IMR-90 (cell line): ENCODE measurements around the gene RPH3AL. TPM values are rescaled to one million over a fixed set of nuclear protein-coding genes. Genes with fewer than 3 reads are reported as not detected.

ENCODE experiments used
- ATAC-seq: fragments of 200-7000 bp; cut with Tn5 transposase; 2 replicates; pipeline ENCODE4 v1.9.1; 2020; ENCODE audit warnings: low read depth, mild to moderate bottlenecking, moderate library complexity
- BruUV-seq: library from RNA; stranded (reverse); fragments of 400-500 nt; replicated peaks from 2 replicates; lab custom pipeline; 2021; lab: Mats Ljungman, UMichigan
- CTCF ChIA-PET: fragments of 300-600 bp; formaldehyde crosslinking; extraction: SDS; loops from one replicate; lab custom pipeline; 2021; ENCODE audit warnings: antibody characterized with exemption; lab: Yijun Ruan, JAX
- POLR2A ChIA-PET: fragments of 300-600 bp; sonication (Branson Sonifier 250); formaldehyde crosslinking; loops from one replicate; lab custom pipeline; 2022; ENCODE audit warnings: antibody characterized with exemption; ENCODE audit not compliant: unreplicated experiment; lab: Charles Lee
- DNase-seq: peaks from one replicate; pipeline ENCODE4 v3.0.0; 2013
- H2AFZ ChIP-seq: replicated peaks from 2 replicates; pipeline ENCODE3; 2013; ENCODE audit warnings: low read length, mild to moderate bottlenecking; ENCODE audit not compliant: poor library complexity
- H2AK5ac ChIP-seq: 2 replicates; pipeline ENCODE4 v1.6.1; 2013; ENCODE audit warnings: low read depth, low read length, inconsistent platforms
- H2AK9ac ChIP-seq: replicated peaks from 2 replicates; pipeline ENCODE3; 2013; ENCODE audit warnings: mild to moderate bottlenecking, low read depth, low read length, moderate library complexity; ENCODE audit not compliant: poor library complexity
- H2BK120ac ChIP-seq: 2 replicates; pipeline ENCODE4 v1.6.1; 2013; ENCODE audit warnings: low read depth, low read length, inconsistent platforms
- H2BK15ac ChIP-seq: 3 replicates; pipeline ENCODE4 v1.6.1; 2013; ENCODE audit warnings: low read depth, low read length, inconsistent platforms
- H2BK20ac ChIP-seq: 2 replicates; pipeline ENCODE4 v1.6.1; 2013; ENCODE audit warnings: low read depth, mild to moderate bottlenecking, inconsistent platforms, low read length, moderate library complexity
- H2BK5ac ChIP-seq: 2 replicates; pipeline ENCODE4 v1.6.1; 2013; ENCODE audit warnings: mild to moderate bottlenecking, low read depth, low read length, inconsistent platforms; ENCODE audit not compliant: poor library complexity, severe bottlenecking
- H3K14ac ChIP-seq: replicated peaks from 2 replicates; pipeline ENCODE4 v1.6.1; 2013; ENCODE audit warnings: low read depth, low read length, inconsistent platforms
- H3K18ac ChIP-seq: 2 replicates; pipeline ENCODE4 v1.6.1; 2013; ENCODE audit warnings: low read depth, low read length, control low read depth
- H3K23ac ChIP-seq: 2 replicates; pipeline ENCODE4 v1.6.1; 2013; ENCODE audit warnings: low read depth, low read length, inconsistent platforms
- H3K27ac ChIP-seq: 2 replicates; pipeline ENCODE4 v1.5.1; 2013; ENCODE audit warnings: mild to moderate bottlenecking, control low read depth, low read length; ENCODE audit not compliant: insufficient read depth
- H3K27me3 ChIP-seq: 2 replicates; pipeline ENCODE4 v1.6.1; 2013; ENCODE audit warnings: low read length; ENCODE audit not compliant: control insufficient read depth, insufficient read depth
- H3K36me3 ChIP-seq: 2 replicates; pipeline ENCODE4 v1.6.1; 2013; ENCODE audit warnings: low read length, mixed read lengths; ENCODE audit not compliant: control insufficient read depth, insufficient read depth
- H3K4ac ChIP-seq: 2 replicates; pipeline ENCODE4 v1.6.1; 2013; ENCODE audit warnings: low read depth, low read length, inconsistent platforms
- H3K4me1 ChIP-seq: 2 replicates; pipeline ENCODE4 v1.6.1; 2013; ENCODE audit warnings: low read length, mixed read lengths; ENCODE audit not compliant: control insufficient read depth, insufficient read depth
- H3K4me2 ChIP-seq: 2 replicates; pipeline ENCODE4 v1.6.1; 2013; ENCODE audit warnings: low read depth, mild to moderate bottlenecking, control low read depth, low read length, moderate library complexity
- H3K4me3 ChIP-seq: 2 replicates; pipeline ENCODE4 v1.5.1; 2013; ENCODE audit warnings: low read depth, mild to moderate bottlenecking, control low read depth, low read length, moderate library complexity; ENCODE audit not compliant: insufficient read depth
- H3K56ac ChIP-seq: 2 replicates; pipeline ENCODE4 v1.6.1; 2013; ENCODE audit warnings: low read length, inconsistent platforms; ENCODE audit not compliant: insufficient read depth; ENCODE audit errors: extremely low read depth
- H3K79me1 ChIP-seq, 2 experiments: 2 replicates each; pipeline ENCODE4 v1.6.1; 2013; ENCODE audit warnings: low read length in 2 of 2, inconsistent platforms in 1 of 2, low read depth in 1 of 2
- H3K9ac ChIP-seq: 2 replicates; pipeline ENCODE4 v1.6.1; 2013; ENCODE audit warnings: low read depth, low read length, control low read depth
- H3K9me1 ChIP-seq: 2 replicates; pipeline ENCODE4 v1.6.1; 2013; ENCODE audit warnings: low read length, inconsistent platforms; ENCODE audit not compliant: insufficient read depth
- H3K9me3 ChIP-seq: 2 replicates; pipeline ENCODE4 v1.6.1; 2013; ENCODE audit warnings: low read length; ENCODE audit not compliant: control insufficient read depth, insufficient read depth
- H4K20me1 ChIP-seq: 2 replicates; pipeline ENCODE4 v1.6.1; 2013; ENCODE audit warnings: low read length, inconsistent platforms; ENCODE audit not compliant: insufficient read depth
- H4K5ac ChIP-seq: 2 replicates; pipeline ENCODE4 v1.6.1; 2013; ENCODE audit warnings: mild to moderate bottlenecking, low read depth, low read length, control low read depth
- H4K8ac ChIP-seq, 2 experiments: 2 replicates each; pipeline ENCODE4 v1.6.1; 2013; ENCODE audit warnings: low read depth in 2 of 2, low read length in 2 of 2, control low read depth in 1 of 2, inconsistent platforms in 1 of 2
- H4K91ac ChIP-seq: 2 replicates; pipeline ENCODE4 v1.6.1; 2013; ENCODE audit warnings: low read depth, low read length, inconsistent platforms; ENCODE audit not compliant: insufficient read depth
- CTCF ChIP-seq: conservative IDR thresholded peaks from 2 replicates; pipeline ENCODE4 v1.5.1; 2012; ENCODE audit warnings: mild to moderate bottlenecking, low read depth, low read length, improper control_type of control experiment
- MAFK ChIP-seq: IDR thresholded peaks from 2 replicates; pipeline ENCODE4 v1.6.1; 2012; ENCODE audit warnings: low read depth, low read length, improper control_type of control experiment
- MXI1 ChIP-seq: IDR thresholded peaks from 2 replicates; pipeline ENCODE4 v1.6.1; 2012; ENCODE audit warnings: low read depth, mild to moderate bottlenecking, low read length, moderate library complexity, borderline replicate concordance
- NFE2L2 ChIP-seq: fragments of 150-350 bp; IDR thresholded peaks from 2 replicates; pipeline ENCODE4 v1.6.1; 2016; ENCODE audit warnings: low read depth, mild to moderate bottlenecking, low read length
- WGBS, 2 experiments: methylation state at CpG; one replicate each; pipeline versions ENCODE4 v1.1.5 to v1.1.7; 2013; ENCODE audit warnings: missing lambda C conversion rate in 2 of 2; ENCODE audit not compliant: insufficient read length in 1 of 2; ENCODE audit errors: extremely low coverage in 2 of 2; 5-methylcytosine and 5-hydroxymethylcytosine counted together
- dilution Hi-C: fragments of 300-500 bp; cut with HindIII; formaldehyde crosslinking; loops from one replicate; pipeline ENCODE4 v1.14.3; 2018; ENCODE audit warnings: low sequenced_read_pairs; ENCODE audit not compliant: unreplicated experiment
- in situ Hi-C: fragments of 300-500 bp; cut with MboI; formaldehyde crosslinking; loops from 3 replicates; pipeline ENCODE4 v1.14.3; 2019; ENCODE audit warnings: low sequenced_read_pairs, inconsistent platforms, mixed read lengths
- intact Hi-C: fragments of 100-400 bp; cut with micrococcal nuclease; formaldehyde crosslinking; loops from 2 replicates; pipeline ENCODE4 v1.10.0; 2022
- polyA plus RNA-seq, 3 experiments: library from polyadenylated mRNA; depleted of rRNA; stranded (reverse); fragments of >200 nt; gene quantifications; 2 replicates each; pipeline ENCODE4 v1.2.3, GENCODE V29; 2012; ENCODE audit warnings: low replicate concordance in 1 of 3
- total RNA-seq: library from RNA; depleted of rRNA; stranded (reverse); fragments of >200 nt; gene quantifications from 2 replicates; pipeline ENCODE4 v1.2.3, GENCODE V29; 2012
- TF ChIP-seq, protein P1 (sequence below): fragments of 150-350 bp; IDR thresholded peaks from 2 replicates; pipeline ENCODE4 v1.6.1; 2016; ENCODE audit warnings: low read depth, mild to moderate bottlenecking, low read length, moderate library complexity, borderline replicate concordance

The RPH3AL gene
- total and polyA plus RNA-seq, 2 of the 4 experiments (the other 2 are of a cell fraction), result 1.8 to 2.5 TPM

DNA sequence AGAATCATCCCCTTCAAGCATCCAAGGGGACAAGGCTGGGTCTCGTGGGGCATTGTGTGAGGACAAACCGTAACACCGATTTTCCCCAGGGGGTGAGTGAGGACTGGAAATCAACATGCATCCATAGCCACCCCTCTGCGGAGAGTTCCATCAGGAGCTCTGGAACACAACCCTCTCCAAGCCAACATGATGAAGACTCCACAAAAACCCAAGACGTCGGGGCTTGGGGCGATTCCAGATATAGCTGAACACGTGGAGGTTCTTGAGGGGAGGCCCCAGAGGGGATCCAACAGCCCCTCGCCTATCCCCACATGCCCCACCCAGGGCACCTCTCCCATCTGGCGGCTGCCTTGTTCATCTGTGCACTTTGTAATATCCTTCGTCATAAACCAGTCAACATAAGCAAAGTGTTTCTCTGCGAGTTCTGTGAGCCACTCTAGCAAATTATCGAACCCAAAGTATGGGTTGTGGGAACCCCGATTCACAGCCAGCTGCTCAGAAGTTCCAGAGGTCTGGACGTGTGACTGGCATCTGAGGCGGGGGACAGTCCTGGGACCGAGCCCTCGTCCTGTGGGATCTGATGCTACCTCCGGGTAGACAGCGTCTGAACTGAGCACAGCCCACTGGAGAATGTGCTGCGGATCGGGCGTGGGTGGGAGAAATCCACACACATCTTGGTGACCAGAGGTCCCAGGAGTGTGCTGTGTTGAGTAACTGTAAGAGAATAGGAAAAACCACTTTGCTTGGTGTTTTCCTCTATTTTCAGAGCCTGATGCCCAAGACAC lies 55.5 kb downstream of the RPH3AL start:
- Histone ChIP-seq H4K5ac (no peak overlapping the region), H3K9me3 (no peaks in the 10 kb centered on the region), H2BK5ac (no peak overlapping the region), H3K56ac (no peak overlapping the region), H2AFZ (no peak overlapping the region), H3K23ac (no peak overlapping the region), H3K4me1 (no peaks in the 10 kb centered on the region), H2AK5ac (no peak overlapping the region), H3K27ac (no peak overlapping the region), H3K9me1 (no peaks in the 10 kb centered on the region), H2BK15ac (no peak overlapping the region), H3K4me3 (no peak overlapping the region), H3K9ac (no peak overlapping the region), H3K27me3 (peaks cover 25% of the 10 kb centered on the region), H3K4ac (no peak overlapping the region), H4K20me1 (no peaks in the 10 kb centered on the region), H2BK120ac (no peak overlapping the region), H4K8ac (no peak overlapping the region), H3K18ac (no peak overlapping the region), H3K14ac (no peak overlapping the region), H3K36me3 (no peaks in the 10 kb centered on the region), H2BK20ac (no peak overlapping the region), H2AK9ac (no peak overlapping the region), H3K4me2 (no peak overlapping the region), H3K79me1 (no peaks in the 10 kb centered on the region), H4K91ac (no peak overlapping the region)
- no peak for DNase-seq
- in situ Hi-C loops (no loop called here), dilution Hi-C loops (no loop called here), intact Hi-C loops (no loop called here)
- TF ChIP-seq CTCF (no peak), MXI1 (no peak), MAFK (no peak), NFE2L2 (no peak)
- TF ChIP-seq, protein P1, sequence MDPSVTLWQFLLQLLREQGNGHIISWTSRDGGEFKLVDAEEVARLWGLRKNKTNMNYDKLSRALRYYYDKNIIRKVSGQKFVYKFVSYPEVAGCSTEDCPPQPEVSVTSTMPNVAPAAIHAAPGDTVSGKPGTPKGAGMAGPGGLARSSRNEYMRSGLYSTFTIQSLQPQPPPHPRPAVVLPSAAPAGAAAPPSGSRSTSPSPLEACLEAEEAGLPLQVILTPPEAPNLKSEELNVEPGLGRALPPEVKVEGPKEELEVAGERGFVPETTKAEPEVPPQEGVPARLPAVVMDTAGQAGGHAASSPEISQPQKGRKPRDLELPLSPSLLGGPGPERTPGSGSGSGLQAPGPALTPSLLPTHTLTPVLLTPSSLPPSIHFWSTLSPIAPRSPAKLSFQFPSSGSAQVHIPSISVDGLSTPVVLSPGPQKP, result no peak
- BruUV-seq, result no TSS peak
- WGBS, 2 experiments, result 82% methylated on average over 12 of the region's 23 CpGs; no CpG with 5 or more reads in 1 of the 2 experiments
- ChIA-PET CTCF (no interaction called here), POLR2A (no interaction called here)
- ATAC-seq, result no peak
